K562 (cell line): ENCODE data around the gene CZIB. TPM values are rescaled to one million over a fixed set of nuclear protein-coding genes. Genes with fewer than 3 reads are reported as not detected.

Experiments used
- ARID1B ChIP-seq: fragments of 450-650 bp; IDR thresholded peaks from 2 replicates; pipeline ENCODE4 v1.6.1; 2016; ENCODE audit warnings: antibody characterized with exemption, mild to moderate bottlenecking, inconsistent platforms
- ARID2 ChIP-seq: fragments of 450-650 bp; IDR thresholded peaks from 2 replicates; pipeline ENCODE4 v1.6.1; 2017; ENCODE audit warnings: antibody characterized with exemption, mild to moderate bottlenecking
- CBFB ChIP-seq: sonication (generic); formaldehyde crosslinking; IDR thresholded peaks from 2 replicates; pipeline ENCODE4 v1.4.0; 2020; ENCODE audit warnings: mild to moderate bottlenecking, missing genetic modification reagents
- CTCF ChIP-seq, 3 experiments: IDR thresholded peaks in 2 of 3; conservative IDR thresholded peaks in 1 of 3; 2 replicates each; pipeline ENCODE4 v1.5.1; 2011 to 2012; ENCODE audit warnings: low read length in 3 of 3, mild to moderate bottlenecking in 3 of 3, control low read depth in 2 of 3, improper control_type of control experiment in 1 of 3, inconsistent platforms in 1 of 3, low read depth in 1 of 3, mixed read lengths in 1 of 3, moderate library complexity in 1 of 3; ENCODE audit not compliant: insufficient read depth in 2 of 3
- ETS2 ChIP-seq: IDR thresholded peaks from 2 replicates; pipeline ENCODE4 v1.6.1; 2016; ENCODE audit warnings: borderline replicate concordance, missing genetic modification characterization, mild to moderate bottlenecking, moderate library complexity, missing compliant biosample characterization; ENCODE audit not compliant: poor library complexity, severe bottlenecking
- HDAC1 ChIP-seq, 2 experiments: fragments of 450-650 bp; IDR thresholded peaks; 2 replicates each; pipeline ENCODE4 v1.6.1; 2016 to 2017; ENCODE audit warnings: inconsistent platforms in 1 of 2, mild to moderate bottlenecking in 1 of 2, moderate library complexity in 1 of 2
- HDAC2 ChIP-seq: fragments of 450-650 bp; IDR thresholded peaks from 2 replicates; pipeline ENCODE4 v1.6.1; 2016; ENCODE audit warnings: mild to moderate bottlenecking
- HIVEP1 ChIP-seq: fragments of 250-450 bp; sonication (Bioruptor Pico); IDR thresholded peaks from 2 replicates; pipeline ENCODE4 v1.4.0; 2020; ENCODE audit warnings: mild to moderate bottlenecking
- JUN ChIP-seq, 2 experiments: sonication (generic) in 1 of 2; formaldehyde crosslinking in 1 of 2; IDR thresholded peaks; 2 replicates each; pipeline versions ENCODE4 v1.6.1 to v1.8.0; 2012 to 2022; ENCODE audit warnings: borderline replicate concordance in 2 of 2, mild to moderate bottlenecking in 2 of 2, improper control_type of control experiment in 1 of 2, low read depth in 1 of 2, low read length in 1 of 2, missing genetic modification reagents in 1 of 2
- MAFF ChIP-seq: IDR thresholded peaks from 2 replicates; pipeline ENCODE4 v1.6.1; 2012; ENCODE audit warnings: low read length, improper control_type of control experiment
- MYBL2 ChIP-seq, 2 experiments: fragments of 450-650 bp in 1 of 2; sonication (generic) in 1 of 2; formaldehyde crosslinking in 1 of 2; IDR thresholded peaks; 2 replicates each; pipeline versions ENCODE4 v1.6.1 to v1.8.1; 2017 to 2022; ENCODE audit warnings: borderline replicate concordance in 1 of 2, inconsistent platforms in 1 of 2, low read depth in 1 of 2, mild to moderate bottlenecking in 1 of 2, missing genetic modification reagents in 1 of 2, moderate library complexity in 1 of 2
- NCOA4 ChIP-seq: fragments of 450-650 bp; IDR thresholded peaks from 2 replicates; pipeline ENCODE4 v1.6.1; 2018; ENCODE audit warnings: mild to moderate bottlenecking; ENCODE audit not compliant: partially characterized antibody
- PTTG1 ChIP-seq: fragments of 450-650 bp; IDR thresholded peaks from 2 replicates; pipeline ENCODE4 v1.6.1; 2016; ENCODE audit warnings: low read depth, mild to moderate bottlenecking, missing genetic modification characterization, missing compliant biosample characterization
- SMAD3 ChIP-seq: fragments of 450-650 bp; formaldehyde crosslinking; conservative IDR thresholded peaks from 2 replicates; pipeline ENCODE4 v1.4.0; 2020; ENCODE audit warnings: mild to moderate bottlenecking
- SREBF1 ChIP-seq: fragments of 150-350 bp; IDR thresholded peaks from 2 replicates; pipeline ENCODE4 v1.6.1; 2014; ENCODE audit warnings: antibody characterized with exemption, low read depth, low read length, borderline replicate concordance
- ZNF311 ChIP-seq: fragments of 250-450 bp; sonication (Bioruptor Pico); IDR thresholded peaks from 2 replicates; pipeline ENCODE4 v1.4.0; 2020; ENCODE audit warnings: mild to moderate bottlenecking, moderate library complexity
- ZNF395 ChIP-seq: fragments of 200-800 bp; sonication (Bioruptor generic); IDR thresholded peaks from 2 replicates; pipeline ENCODE4 v1.6.1; 2017; ENCODE audit warnings: missing genetic modification characterization, missing compliant biosample characterization
- polyA plus RNA-seq, 8 experiments: library from polyadenylated mRNA; depleted of rRNA in 4 of 8; stranded (reverse) in 5 of 8; unstranded in 3 of 8; fragments of >200 nt; fragmentation: Nextera tagmentation in 2 of 8; fragmentation: Illumina TruSeq in 1 of 8; extraction: Ambion mirVana in 2 of 8; extraction: Trizol in 1 of 8; gene quantifications; 2 replicates each; pipeline versions ENCODE4 v1.2.1 to v1.2.3, GENCODE V29; 2011 to 2014; ENCODE audit warnings: inconsistent platforms in 1 of 8, missing spikeins in 1 of 8
- total RNA-seq, 7 experiments: library from RNA; depleted of rRNA in 6 of 7; stranded (reverse); fragments of >200 nt in 6 of 7; fragmentation: Illumina TruSeq in 2 of 7; extraction: Trizol in 2 of 7; gene quantifications; 2 replicates each; pipeline versions ENCODE4 v1.2.1 to v1.2.3, GENCODE V29; 2011 to 2021; ENCODE audit warnings: low replicate concordance in 1 of 7
- TF ChIP-seq, protein P1 (sequence below), 2 experiments: fragments of 450-650 bp in 1 of 2; sonication (generic) in 1 of 2; formaldehyde crosslinking in 1 of 2; IDR thresholded peaks in 1 of 2; conservative IDR thresholded peaks in 1 of 2; 2 replicates each; pipeline versions ENCODE4 v1.6.1 to v1.8.1; 2016 to 2023; ENCODE audit warnings: mild to moderate bottlenecking in 2 of 2, moderate library complexity in 2 of 2, inconsistent platforms in 1 of 2, missing genetic modification reagents in 1 of 2
- TF ChIP-seq, protein P2 (sequence below): fragments of 450-650 bp; IDR thresholded peaks from 2 replicates; pipeline ENCODE4 v1.6.1; 2016; ENCODE audit warnings: mild to moderate bottlenecking

CZIB gene
- total and polyA plus RNA-seq, 9 of the 15 experiments (the other 6 are each of a cell fraction or from before 2014, with no cell fraction given): 52.6 to 111 (median 80.0) TPM

- TF ChIP-seq CTCF (IDR thresholded peaks at IDR 0.05 in 2 of 3, conservative IDR thresholded peaks at IDR 0.05 in 1 of 3; ENCODE audit: insufficient read depth in 2 of 3, low read depth in 1 of 3, low read length in 3 of 3) (0 out of 6 replicates have a peak, but pooled peaks of 1 of the 3 experiments have one; percentile 4), PTTG1 (no peak), ZNF311 (no peak), HDAC2 (peak; percentile 97), ZNF395 (CRISPR knock-in tag) (peak; percentile 34; the same call in 1 of the 2 replicates), MYBL2 (IDR thresholded peaks at IDR 0.05; ENCODE audit: low read depth) (no peak), MYBL2 (CRISPR knock-in tag; IDR thresholded peaks at IDR 0.05; ENCODE audit: borderline replicate concordance) (no peak), CBFB (CRISPR knock-in tag) (no peak; the same call in 1 of the 2 replicates), ETS2 (tag) (no peak), JUN (IDR thresholded peaks at IDR 0.05; ENCODE audit: borderline replicate concordance, low read depth, low read length) (no peak), JUN (CRISPR knock-in tag; IDR thresholded peaks at IDR 0.05; ENCODE audit: borderline replicate concordance) (peak; percentile 84; the same call in 1 of the 2 replicates), NCOA4 (no peak), ARID2 (no peak), ARID1B (peak; percentile 60; the same call in 1 of the 2 replicates), MAFF (no peak), HIVEP1 (no peak), HDAC1 (IDR thresholded peaks at IDR 0.05) (peak in 1 of 2 experiments; percentile 98; a peak in 2 of 4 replicates), SREBF1 (no peak), SMAD3 (CRISPR knock-in tag) (0 out of 2 replicates have a peak, but pooled peaks have one; percentile 21)
- TF ChIP-seq, protein P1, sequence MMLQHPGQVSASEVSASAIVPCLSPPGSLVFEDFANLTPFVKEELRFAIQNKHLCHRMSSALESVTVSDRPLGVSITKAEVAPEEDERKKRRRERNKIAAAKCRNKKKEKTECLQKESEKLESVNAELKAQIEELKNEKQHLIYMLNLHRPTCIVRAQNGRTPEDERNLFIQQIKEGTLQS (IDR thresholded peaks at IDR 0.05): peak; percentile 61; the same call in 1 of the 2 replicates
- TF ChIP-seq, protein P1 (CRISPR knock-in tag; conservative IDR thresholded peaks at IDR 0.05): no peak
- TF ChIP-seq, protein P2, sequence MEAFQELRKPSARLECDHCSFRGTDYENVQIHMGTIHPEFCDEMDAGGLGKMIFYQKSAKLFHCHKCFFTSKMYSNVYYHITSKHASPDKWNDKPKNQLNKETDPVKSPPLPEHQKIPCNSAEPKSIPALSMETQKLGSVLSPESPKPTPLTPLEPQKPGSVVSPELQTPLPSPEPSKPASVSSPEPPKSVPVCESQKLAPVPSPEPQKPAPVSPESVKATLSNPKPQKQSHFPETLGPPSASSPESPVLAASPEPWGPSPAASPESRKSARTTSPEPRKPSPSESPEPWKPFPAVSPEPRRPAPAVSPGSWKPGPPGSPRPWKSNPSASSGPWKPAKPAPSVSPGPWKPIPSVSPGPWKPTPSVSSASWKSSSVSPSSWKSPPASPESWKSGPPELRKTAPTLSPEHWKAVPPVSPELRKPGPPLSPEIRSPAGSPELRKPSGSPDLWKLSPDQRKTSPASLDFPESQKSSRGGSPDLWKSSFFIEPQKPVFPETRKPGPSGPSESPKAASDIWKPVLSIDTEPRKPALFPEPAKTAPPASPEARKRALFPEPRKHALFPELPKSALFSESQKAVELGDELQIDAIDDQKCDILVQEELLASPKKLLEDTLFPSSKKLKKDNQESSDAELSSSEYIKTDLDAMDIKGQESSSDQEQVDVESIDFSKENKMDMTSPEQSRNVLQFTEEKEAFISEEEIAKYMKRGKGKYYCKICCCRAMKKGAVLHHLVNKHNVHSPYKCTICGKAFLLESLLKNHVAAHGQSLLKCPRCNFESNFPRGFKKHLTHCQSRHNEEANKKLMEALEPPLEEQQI: no peak
Observed at GRCh38 chr1:53220171-53220961, at the start of gene CZIB (continued).
